Fibroblast of skin of right quadriceps (primary cell): ENCODE measurements around the gene FBXO24.
A peak's percentile ranks its signal among the peaks of the same experiment; 100 is the strongest.

Experiments used
- DNase-seq: peaks from one replicate; pipeline ENCODE4 v3.0.0-alpha.2; 2013

The FBXO24 gene

GRCh38 chr7:100626055-100626454 lies 39.9 kb downstream of the FBXO24 start:
- DNase-seq = no peak

- DNase-seq = peak; percentile 84
Measured at GRCh38 chr7:100626530-100627237, 40.6 kb downstream of the FBXO24 start.

- DNase-seq = no peak
Measured at GRCh38 chr7:100627238-100627549, 41.1 kb downstream of the FBXO24 start.

- DNase-seq = no peak
Measured at GRCh38 chr7:100629117-100629716, 43.1 kb downstream of the FBXO24 start.

GRCh38 chr7:100630066-100630465 lies 43.9 kb downstream of the FBXO24 start:
- DNase-seq = no peak

GRCh38 chr7:100632951-100633717 lies 47.0 kb downstream of the FBXO24 start:
- peak; percentile 23 for DNase-seq

GRCh38 chr7:100639995-100640516 lies 53.9 kb downstream of the FBXO24 start:
- no peak for DNase-seq

GRCh38 chr7:100640517-100641440 lies 54.7 kb downstream of the FBXO24 start:
- DNase-seq = no peak

- DNase-seq = no peak
Measured at GRCh38 chr7:100641463-100641859, 55.3 kb downstream of the FBXO24 start, which contains the start of gene TFR2. TSS of gene TFR2 (minus strand) at chr7:100641552. CDS start at chr7:100641509, 43 bp downstream.

GRCh38 chr7:100641860-100642533 lies 55.9 kb downstream of the FBXO24 start:
- DNase-seq = no peak

GRCh38 chr7:100642534-100642907 lies 56.4 kb downstream of the FBXO24 start:
- no peak for DNase-seq

- DNase-seq = no peak
Measured at GRCh38 chr7:100649826-100650565, 63.9 kb downstream of the FBXO24 start.
